Breast epithelium (tissue), 3 donors: ENCODE measurements around the gene ARID3A.

Experiments used
- POLR2A ChIP-seq: fragments of 450-650 bp; IDR thresholded peaks from one replicate; pipeline ENCODE4 v1.6.1; 2016; ENCODE audit warnings: antibody characterized with exemption, mild to moderate bottlenecking, moderate library complexity
- TF ChIP-seq, protein P1 (sequence below), 3 donors: fragments of 450-650 bp; IDR thresholded peaks; one replicate each; pipeline ENCODE4 v1.5.1; 2016 to 2017; ENCODE audit warnings: antibody characterized with exemption in 3 of 3, mild to moderate bottlenecking in 3 of 3, moderate library complexity in 3 of 3

DNA sequence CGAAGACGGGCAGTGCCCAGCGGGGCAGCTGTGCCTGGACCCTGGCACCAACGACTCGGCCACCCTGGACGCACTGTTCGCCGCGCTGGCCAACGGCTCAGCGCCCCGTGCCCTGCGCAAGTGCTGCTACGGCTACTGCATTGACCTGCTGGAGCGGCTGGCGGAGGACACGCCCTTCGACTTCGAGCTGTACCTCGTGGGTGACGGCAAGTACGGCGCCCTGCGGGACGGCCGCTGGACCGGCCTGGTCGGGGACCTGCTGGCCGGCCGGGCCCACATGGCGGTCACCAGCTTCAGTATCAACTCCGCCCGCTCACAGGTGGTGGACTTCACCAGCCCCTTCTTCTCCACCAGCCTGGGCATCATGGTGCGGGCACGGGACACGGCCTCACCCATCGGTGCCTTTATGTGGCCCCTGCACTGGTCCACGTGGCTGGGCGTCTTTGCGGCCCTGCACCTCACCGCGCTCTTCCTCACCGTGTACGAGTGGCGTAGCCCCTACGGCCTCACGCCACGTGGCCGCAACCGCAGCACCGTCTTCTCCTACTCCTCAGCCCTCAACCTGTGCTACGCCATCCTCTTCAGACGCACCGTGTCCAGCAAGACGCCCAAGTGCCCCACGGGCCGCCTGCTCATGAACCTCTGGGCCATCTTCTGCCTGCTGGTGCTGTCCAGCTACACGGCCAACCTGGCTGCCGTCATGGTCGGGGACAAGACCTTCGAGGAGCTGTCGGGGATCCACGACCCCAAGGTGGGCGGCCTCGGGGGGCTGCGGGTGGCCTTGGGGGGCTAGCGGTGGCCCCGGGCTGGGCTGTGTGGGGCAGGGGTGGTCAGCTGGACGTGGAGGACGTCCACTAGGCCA lies 79.2 kb downstream of the ARID3A start:
- TF ChIP-seq, protein P1, sequence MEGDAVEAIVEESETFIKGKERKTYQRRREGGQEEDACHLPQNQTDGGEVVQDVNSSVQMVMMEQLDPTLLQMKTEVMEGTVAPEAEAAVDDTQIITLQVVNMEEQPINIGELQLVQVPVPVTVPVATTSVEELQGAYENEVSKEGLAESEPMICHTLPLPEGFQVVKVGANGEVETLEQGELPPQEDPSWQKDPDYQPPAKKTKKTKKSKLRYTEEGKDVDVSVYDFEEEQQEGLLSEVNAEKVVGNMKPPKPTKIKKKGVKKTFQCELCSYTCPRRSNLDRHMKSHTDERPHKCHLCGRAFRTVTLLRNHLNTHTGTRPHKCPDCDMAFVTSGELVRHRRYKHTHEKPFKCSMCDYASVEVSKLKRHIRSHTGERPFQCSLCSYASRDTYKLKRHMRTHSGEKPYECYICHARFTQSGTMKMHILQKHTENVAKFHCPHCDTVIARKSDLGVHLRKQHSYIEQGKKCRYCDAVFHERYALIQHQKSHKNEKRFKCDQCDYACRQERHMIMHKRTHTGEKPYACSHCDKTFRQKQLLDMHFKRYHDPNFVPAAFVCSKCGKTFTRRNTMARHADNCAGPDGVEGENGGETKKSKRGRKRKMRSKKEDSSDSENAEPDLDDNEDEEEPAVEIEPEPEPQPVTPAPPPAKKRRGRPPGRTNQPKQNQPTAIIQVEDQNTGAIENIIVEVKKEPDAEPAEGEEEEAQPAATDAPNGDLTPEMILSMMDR (IDR thresholded peaks at IDR 0.05): no peak
- TF ChIP-seq POLR2A: no peak
